Measurements from ENCODE around the gene HOXB3. TPM values are rescaled to one million over a fixed set of nuclear protein-coding genes. Genes with fewer than 3 reads are reported as not detected.

HOXB3 gene
- total RNA-seq, 1 experiment from 2014 or later = not detected

DNA sequence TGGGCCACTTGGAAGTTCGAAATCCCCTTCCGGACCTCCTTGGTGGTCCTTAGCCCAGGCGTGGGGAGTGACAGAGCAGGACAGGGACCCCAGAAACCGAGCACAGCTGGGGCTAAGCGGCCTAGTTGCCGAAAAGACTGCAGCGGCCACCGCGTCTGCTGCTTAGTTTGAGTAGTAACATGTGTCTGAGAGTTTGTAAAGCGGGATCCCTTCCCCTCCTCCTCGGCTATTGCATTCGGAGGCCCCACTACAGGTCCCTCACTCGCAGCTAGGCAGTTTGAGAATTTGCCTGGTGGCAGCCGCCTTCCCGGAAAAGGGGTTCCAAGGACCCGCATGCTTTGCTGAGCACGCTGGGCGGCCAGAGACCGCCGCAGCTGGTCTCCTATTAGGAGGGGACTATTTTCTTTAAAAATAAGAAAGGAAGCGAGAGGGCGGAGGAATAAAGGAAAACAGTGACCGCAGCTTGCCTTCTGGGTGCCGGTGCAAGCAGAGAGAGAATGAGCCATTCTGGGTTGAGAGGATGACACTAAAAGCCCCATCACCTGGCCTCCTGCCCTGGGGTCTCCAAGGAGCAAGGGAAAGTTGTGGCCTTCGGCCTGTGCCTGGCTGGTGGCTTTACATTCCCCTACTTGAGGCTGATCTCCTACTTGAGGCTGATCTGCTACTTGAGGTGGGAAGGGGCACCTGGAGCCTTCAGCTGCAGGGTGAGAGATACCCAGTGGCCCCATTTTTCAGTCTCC lies 4.7 kb upstream of the HOXB3 start:
- Histone ChIP-seq H3K9me3 (ENCODE audit: control insufficient read depth, low read depth, low read length) (no peaks in the 10 kb centered on the region), H3K18ac (ENCODE audit: insufficient read length, low read depth, low read length) (no peak overlapping the region), H3T11ph (ENCODE audit: low read length) (no peak overlapping the region), H3K4me1 (ENCODE audit: insufficient read depth, low read length) (no peaks in the 10 kb centered on the region), H2BK15ac (ENCODE audit: low read depth, low read length) (no peak overlapping the region), H4K5ac (ENCODE audit: insufficient read length, low read depth, low read length) (no peak overlapping the region), H3K23me2 (ENCODE audit: insufficient read length, low read depth, low read length, poor library complexity, severe bottlenecking) (no peaks in the 10 kb centered on the region), H3K4me2 (ENCODE audit: insufficient read depth, insufficient read length, low read length) (peak overlapping the region; percentile 33), H3K79me1 (ENCODE audit: insufficient read depth, low read depth, low read length, poor library complexity, severe bottlenecking) (no peaks in the 10 kb centered on the region), H2BK120ac (ENCODE audit: low read depth, low read length, poor library complexity, severe bottlenecking) (no peak overlapping the region), H4K91ac (ENCODE audit: insufficient read length, low read depth, low read length) (no peak overlapping the region), H3K4ac (ENCODE audit: low read depth, low read length) (no peak overlapping the region), H3K9ac (ENCODE audit: extremely low read depth, insufficient read length, low read length) (no peak overlapping the region), H3K27ac (ENCODE audit: insufficient read length, low read depth, low read length) (no peak overlapping the region), H2BK12ac (ENCODE audit: insufficient read length, low read depth, low read length) (no peak overlapping the region), H3K27me3 (ENCODE audit: insufficient read depth, low read length) (peaks cover 99% of the 10 kb centered on the region), H3K56ac (ENCODE audit: insufficient read length, low read depth, low read length) (no peak overlapping the region), H2AK5ac (ENCODE audit: insufficient read length, low read length) (no peak overlapping the region), H3K79me2 (ENCODE audit: insufficient read depth, low read length) (no peaks in the 10 kb centered on the region), H2AFZ (ENCODE audit: low read length) (no peak overlapping the region), H4K8ac (replicated peaks; ENCODE audit: insufficient read length, low read depth, low read length) (no peak overlapping the region), H3K14ac (ENCODE audit: insufficient read depth, low read length) (no peak overlapping the region), H2BK20ac (ENCODE audit: low read depth, low read length, poor library complexity, severe bottlenecking) (no peak overlapping the region), H2BK5ac (ENCODE audit: insufficient read length, low read length) (no peak overlapping the region), H4K20me1 (ENCODE audit: control insufficient read depth, insufficient read depth, insufficient read length) (no peaks in the 10 kb centered on the region), H3K23ac (ENCODE audit: insufficient read length, low read depth, low read length) (no peak overlapping the region)
- Mint-ChIP-seq H3K4me1 (peaks cover 8 to 36% of the 10 kb centered on the region in 2 experiments), H3K4me3 (no peak overlapping the region), H3K36me3 (ENCODE audit: insufficient read depth in 1 of 3, low read depth in 3 of 3) (no peaks in the 10 kb centered on the region), H3K27me3 (ENCODE audit: low read depth) (peaks cover 100% of the 10 kb centered on the region), H3K27ac (no peak overlapping the region), H3K9me3 (peaks cover 4 to 21% of the 10 kb centered on the region in 2 experiments; a peak in 2 of 5 replicates)
- TF ChIP-seq, protein P1, sequence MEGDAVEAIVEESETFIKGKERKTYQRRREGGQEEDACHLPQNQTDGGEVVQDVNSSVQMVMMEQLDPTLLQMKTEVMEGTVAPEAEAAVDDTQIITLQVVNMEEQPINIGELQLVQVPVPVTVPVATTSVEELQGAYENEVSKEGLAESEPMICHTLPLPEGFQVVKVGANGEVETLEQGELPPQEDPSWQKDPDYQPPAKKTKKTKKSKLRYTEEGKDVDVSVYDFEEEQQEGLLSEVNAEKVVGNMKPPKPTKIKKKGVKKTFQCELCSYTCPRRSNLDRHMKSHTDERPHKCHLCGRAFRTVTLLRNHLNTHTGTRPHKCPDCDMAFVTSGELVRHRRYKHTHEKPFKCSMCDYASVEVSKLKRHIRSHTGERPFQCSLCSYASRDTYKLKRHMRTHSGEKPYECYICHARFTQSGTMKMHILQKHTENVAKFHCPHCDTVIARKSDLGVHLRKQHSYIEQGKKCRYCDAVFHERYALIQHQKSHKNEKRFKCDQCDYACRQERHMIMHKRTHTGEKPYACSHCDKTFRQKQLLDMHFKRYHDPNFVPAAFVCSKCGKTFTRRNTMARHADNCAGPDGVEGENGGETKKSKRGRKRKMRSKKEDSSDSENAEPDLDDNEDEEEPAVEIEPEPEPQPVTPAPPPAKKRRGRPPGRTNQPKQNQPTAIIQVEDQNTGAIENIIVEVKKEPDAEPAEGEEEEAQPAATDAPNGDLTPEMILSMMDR (conservative IDR thresholded peaks at IDR 0.05) = no peak
- WGBS (ENCODE audit: extremely low coverage, insufficient read length, low lambda C conversion rate) = no CpG with 5 or more reads among the region's 25 CpGs
- no peak for DNase-seq
